Measurements from ENCODE around the gene TPRKB.
"Not testable (repeated sequence)": the region's sequence is repeated elsewhere in the genome, so short reads cannot be mapped to it uniquely, and the experiment has no call there.

The TPRKB gene

GRCh38 chr2:73698101-73698500 lies 39.0 kb downstream of the TPRKB start:
- no peak for DNase-seq

- no peak for DNase-seq
Measured at GRCh38 chr2:73697606-73698005, 39.5 kb downstream of the TPRKB start.

- DNase-seq, result not testable (repeated sequence)
Measured at GRCh38 chr2:73696985-73697384, 40.2 kb downstream of the TPRKB start.

- not testable (repeated sequence) for DNase-seq
Measured at GRCh38 chr2:73696521-73696920, 40.6 kb downstream of the TPRKB start.

- DNase-seq, result not testable (repeated sequence)
Measured at GRCh38 chr2:73690372-73691088, 46.6 kb downstream of the TPRKB start.

GRCh38 chr2:73688494-73688893 lies 48.7 kb downstream of the TPRKB start:
- not testable (repeated sequence) for DNase-seq

- DNase-seq, result no peak
Measured at GRCh38 chr2:73685764-73686438, 51.2 kb downstream of the TPRKB start.

GRCh38 chr2:73684905-73685304 lies 52.2 kb downstream of the TPRKB start:
- DNase-seq, result not testable (repeated sequence)

- DNase-seq, result not testable (repeated sequence)
Measured at GRCh38 chr2:73684325-73684724, 52.8 kb downstream of the TPRKB start.

GRCh38 chr2:73679951-73680571 lies 57.1 kb downstream of the TPRKB start:
- DNase-seq, result peak; percentile 44 to 48
